Uterus (tissue), 2 donors: ENCODE data around the gene RAPGEF5.

Experiments
- POLR2A ChIP-seq, 2 donors: fragments of 450-650 bp; IDR thresholded peaks; one replicate each; pipeline ENCODE4 v1.6.1; 2016; ENCODE audit warnings: antibody characterized with exemption in 2 of 2, mild to moderate bottlenecking in 1 of 2, moderate library complexity in 1 of 2
- TF ChIP-seq, protein P1 (sequence below), 4 experiments: fragments of 200-600 bp in 2 of 4; fragments of 450-650 bp in 2 of 4; sonication (generic) in 2 of 4; IDR thresholded peaks; one replicate each; pipeline ENCODE4 v1.5.1; 2016 to 2019; ENCODE audit warnings: antibody characterized with exemption in 4 of 4, mild to moderate bottlenecking in 2 of 4, moderate library complexity in 1 of 4

DNA sequence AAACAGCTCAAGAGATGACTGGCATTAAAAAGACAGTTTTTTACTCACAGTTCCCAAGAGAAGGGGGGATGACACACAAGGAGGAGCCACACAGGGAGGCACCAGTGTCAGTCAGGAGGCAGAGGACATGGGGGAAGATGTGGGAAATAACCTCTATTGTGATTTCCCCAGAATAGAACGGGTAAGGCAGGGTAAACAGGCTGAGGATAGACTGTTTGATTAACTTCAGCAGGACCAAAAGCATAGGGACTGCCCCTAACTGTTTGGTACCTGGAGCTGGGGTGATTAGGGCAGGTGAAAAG is 60.7 kb downstream of the RAPGEF5 start:
- TF ChIP-seq, protein P1, sequence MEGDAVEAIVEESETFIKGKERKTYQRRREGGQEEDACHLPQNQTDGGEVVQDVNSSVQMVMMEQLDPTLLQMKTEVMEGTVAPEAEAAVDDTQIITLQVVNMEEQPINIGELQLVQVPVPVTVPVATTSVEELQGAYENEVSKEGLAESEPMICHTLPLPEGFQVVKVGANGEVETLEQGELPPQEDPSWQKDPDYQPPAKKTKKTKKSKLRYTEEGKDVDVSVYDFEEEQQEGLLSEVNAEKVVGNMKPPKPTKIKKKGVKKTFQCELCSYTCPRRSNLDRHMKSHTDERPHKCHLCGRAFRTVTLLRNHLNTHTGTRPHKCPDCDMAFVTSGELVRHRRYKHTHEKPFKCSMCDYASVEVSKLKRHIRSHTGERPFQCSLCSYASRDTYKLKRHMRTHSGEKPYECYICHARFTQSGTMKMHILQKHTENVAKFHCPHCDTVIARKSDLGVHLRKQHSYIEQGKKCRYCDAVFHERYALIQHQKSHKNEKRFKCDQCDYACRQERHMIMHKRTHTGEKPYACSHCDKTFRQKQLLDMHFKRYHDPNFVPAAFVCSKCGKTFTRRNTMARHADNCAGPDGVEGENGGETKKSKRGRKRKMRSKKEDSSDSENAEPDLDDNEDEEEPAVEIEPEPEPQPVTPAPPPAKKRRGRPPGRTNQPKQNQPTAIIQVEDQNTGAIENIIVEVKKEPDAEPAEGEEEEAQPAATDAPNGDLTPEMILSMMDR (IDR thresholded peaks at IDR 0.05), result no peak
- no peak for TF ChIP-seq POLR2A (IDR thresholded peaks at IDR 0.05)
